Left colon (tissue), 2 donors: ENCODE results near the gene MPPED1. TPM values are rescaled to one million over a fixed set of nuclear protein-coding genes. Genes with fewer than 3 reads are reported as not detected.

Source experiments
- ATAC-seq: fragments of 200-7000 bp; cut with Tn5 transposase; one replicate; pipeline ENCODE4 v1.9.1; 2020; ENCODE audit warnings: mild to moderate bottlenecking, moderate library complexity
- DNase-seq, 2 donors: peaks; one replicate each; pipeline ENCODE4 v3.0.0-alpha.2; 2020
- intact Hi-C, 2 donors: fragments of 100-400 bp; cut with DNase I in 1 of 2; cut with micrococcal nuclease in 1 of 2; formaldehyde crosslinking; loops; one replicate each; pipeline versions ENCODE4 v1.11.2 to v1.14.0; 2022; cut with DNase I, micrococcal nuclease
- total RNA-seq, 2 donors: library from RNA; stranded (reverse); fragmentation: NEBNext Ultra II Directional; extraction: Animal tissue kit (Norgen Biotek cat#: 25700); gene quantifications; one replicate each; pipeline ENCODE4 v1.2.1, GENCODE V29; 2021
- donor health status: DM: no; HTN: no; CAD: no.
- donor health status: DM: yes; HTN: yes; CAD: no.

The MPPED1 gene
- total RNA-seq, 2 donors from 2014 or later = not detected

GRCh38 chr22:43539572-43540528 is 128.0 kb downstream of the MPPED1 start:
- intact Hi-C loops = no loop called here
- ATAC-seq (no peak), DNase-seq (no peak)

DNA sequence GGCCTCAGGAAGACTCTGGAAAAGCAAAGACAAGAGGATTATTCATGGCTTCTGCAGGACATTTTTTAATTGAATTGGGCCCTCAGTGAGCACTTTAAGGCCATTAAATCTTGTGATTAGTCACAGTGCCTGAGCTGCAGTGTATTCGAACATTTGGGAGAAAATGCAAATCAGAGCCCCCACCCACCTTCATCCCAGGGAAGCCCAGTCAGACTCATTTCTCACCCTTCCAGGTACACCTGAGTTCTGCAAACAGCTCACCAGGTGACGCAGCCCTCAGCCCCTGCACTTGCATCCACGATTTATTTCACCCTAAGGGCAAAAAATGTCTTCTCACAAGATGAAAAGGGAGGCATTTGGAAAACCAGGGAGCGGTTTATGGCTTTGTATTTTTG is 128.7 kb downstream of the MPPED1 start:
- no peak for DNase-seq
- no peak for ATAC-seq
- intact Hi-C loops = no loop called here

DNA sequence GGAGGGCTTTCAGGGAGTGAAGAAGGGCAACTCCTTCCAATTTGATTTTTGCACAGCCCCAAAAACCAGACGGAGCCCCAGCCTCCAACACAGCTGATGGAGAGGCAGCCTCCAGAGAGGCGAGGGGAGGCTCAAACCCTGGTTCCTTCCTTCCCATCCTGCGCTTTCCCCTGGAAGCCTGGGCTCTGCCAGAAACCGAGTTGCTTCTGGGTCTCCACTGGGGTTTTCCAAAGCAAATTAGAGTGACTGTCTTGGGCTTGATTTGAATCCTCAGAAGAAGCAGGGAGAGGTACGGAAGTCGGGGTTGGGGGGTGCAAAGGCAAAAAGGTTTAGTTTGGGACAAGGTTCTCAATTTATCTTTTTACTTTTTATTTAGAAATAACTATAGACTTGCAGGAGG is 129.2 kb downstream of the MPPED1 start:
- intact Hi-C loops = no loop called here
- ATAC-seq = no peak
- no peak for DNase-seq

DNA sequence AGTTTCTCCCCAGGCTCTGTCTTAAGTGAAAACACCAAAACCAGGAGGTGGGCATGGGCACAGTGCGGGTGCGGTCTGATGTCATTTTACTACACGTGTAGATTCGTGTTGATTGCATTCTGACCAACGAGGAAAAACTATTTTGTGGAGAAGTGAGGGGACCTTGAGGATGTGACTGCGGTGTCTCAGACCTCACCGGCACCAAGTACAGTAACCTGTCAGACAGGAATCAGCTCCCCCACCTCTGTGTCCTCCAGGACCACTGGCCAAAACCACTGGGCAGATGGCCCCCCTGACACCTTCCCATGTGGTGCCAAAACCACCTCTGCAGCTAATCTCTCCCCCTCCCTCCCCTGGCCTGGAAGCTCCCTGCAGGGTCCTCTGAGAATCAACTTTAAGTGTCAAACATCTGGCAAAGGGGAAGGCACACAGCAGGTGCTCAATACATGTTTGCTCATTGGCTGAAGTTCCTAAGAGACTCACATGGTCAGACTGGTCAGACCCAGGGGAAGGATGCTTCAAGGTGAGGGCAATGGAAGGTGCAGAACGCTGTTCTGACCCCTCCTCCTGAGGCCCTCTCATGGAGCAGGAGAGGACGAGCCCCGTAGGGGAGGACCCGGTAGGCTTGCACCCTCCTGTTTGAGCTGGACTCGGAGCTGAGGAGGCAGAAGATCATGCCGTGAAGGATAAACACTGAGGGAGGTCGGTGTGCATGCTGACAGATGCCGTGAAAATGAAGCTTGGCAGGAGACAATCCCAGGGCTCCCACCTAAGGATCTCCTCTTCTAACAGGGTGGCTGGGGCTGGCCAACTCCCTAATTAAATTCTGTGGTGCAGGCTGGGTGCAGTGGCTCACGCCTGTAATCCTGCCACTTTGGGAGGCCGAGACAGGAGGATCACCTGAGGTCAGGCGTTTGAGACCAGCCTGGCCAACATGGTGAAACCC is 129.9 kb downstream of the MPPED1 start:
- ATAC-seq = no peak
- DNase-seq = no peak
- intact Hi-C loops = no loop called here

- ATAC-seq = no peak
- intact Hi-C loops = no loop called here
- no peak for DNase-seq
Observed at GRCh38 chr22:43542681-43543521, 131.1 kb downstream of the MPPED1 start.

DNA sequence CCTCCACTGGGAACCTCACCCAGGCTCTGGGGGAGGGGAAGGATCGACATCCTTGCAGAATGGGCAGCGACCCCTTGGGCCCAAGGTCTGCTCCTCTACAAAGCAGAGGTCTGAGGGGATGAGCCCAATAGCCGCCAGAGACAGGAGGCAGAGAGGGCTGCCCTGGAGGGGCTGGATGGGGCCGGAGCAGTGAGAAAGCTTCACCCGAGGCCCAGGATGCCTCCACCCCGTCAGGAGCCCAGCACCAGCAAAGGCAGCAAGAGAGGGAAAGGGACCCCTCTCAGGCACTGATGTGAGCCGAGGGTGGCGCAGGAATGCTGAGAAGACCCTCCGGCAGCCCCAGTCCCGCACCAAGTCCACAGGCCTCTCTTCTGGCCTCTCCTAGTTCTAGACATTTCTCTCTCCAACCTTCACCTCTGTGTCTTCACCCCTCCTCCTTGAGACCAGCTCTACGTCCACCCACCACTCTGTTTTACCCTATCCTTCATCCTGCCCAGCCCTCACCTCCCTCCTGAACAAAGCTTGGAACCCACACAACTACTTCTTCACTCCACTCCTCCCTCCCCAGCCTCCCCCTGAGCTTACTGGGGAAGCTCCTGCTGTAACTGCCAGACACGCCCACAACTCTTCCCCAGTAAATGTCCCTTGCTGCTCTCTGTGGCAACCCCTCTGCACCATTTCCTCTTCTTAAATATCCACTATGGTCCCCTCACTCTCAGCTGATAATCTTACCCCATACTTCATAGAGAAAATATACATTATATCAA is 131.9 kb downstream of the MPPED1 start:
- ATAC-seq (no peak), DNase-seq (no peak)
- intact Hi-C loops = no loop called here

DNA sequence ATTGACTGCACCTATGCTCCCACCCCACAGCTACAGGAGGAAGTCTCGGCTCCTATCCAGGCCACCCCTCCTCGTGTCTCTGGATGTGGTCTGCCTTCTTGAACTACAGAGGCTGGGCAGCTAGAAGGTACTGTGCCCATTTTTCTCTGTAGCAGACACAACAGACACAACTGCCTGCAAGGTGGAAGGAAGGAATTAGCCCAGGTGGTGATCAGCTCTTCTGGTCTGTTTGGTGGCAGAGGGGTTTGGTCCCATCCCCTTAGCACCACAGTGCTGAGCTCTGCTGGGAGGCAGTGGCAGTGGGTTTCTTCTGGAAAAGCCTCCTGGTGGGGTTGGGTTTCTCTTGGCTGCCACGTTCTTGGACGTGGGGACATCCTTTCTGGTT is 132.5 kb downstream of the MPPED1 start:
- intact Hi-C loops = no loop called here
- DNase-seq = no peak
- no peak for ATAC-seq

- DNase-seq = no peak
- intact Hi-C loops = no loop called here
- no peak for ATAC-seq
Observed at GRCh38 chr22:43546186-43546585, 134.4 kb downstream of the MPPED1 start.

DNA sequence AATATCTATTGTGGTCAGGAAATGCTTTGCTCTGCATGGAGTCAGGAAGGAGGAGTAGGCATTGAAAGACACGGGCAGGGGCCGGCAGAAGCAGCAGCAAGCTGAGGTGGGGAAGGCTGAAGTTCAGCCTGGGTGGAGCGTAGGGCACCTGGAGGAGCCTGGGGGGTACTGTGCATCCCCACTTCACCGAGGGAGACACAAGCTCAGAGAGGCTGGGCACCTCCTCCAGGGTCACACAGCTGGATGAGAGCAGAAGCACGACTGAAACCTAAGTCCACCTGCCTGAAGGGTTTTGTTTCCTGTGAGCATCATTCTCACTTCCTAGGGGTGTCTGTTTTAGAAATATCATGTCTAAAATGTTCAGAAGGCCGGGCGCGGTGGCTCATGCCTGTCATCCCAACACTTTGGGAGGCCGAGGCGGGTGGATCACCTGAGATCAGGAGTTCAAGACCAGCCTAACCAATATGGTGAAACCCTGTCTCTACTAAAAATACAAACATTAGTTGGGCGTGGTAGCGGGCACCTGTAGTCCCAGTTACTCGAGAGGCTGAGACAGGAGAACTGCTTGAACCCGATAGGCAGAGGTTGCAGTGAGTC is 138.3 kb downstream of the MPPED1 start:
- DNase-seq = no peak
- intact Hi-C loops = no loop called here
- ATAC-seq = no peak

DNA sequence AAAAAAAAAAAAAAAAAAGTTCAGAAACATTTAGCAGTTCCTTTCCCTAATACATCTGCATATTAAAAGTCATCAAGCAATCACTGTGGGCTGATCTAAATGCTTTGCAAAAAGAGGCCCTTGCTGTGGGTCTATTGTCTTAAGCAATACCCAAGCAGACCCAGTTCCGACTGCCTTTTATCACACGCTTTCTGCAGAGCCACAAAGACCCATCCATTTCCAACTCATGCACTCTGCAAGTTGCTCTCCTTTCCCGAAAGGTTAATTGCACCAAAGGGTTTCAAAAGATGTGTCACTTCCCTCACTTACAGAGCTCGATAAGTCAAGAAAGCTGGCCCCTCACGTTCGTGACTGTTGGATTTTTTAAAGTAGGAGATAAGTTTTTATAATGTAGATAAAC is 138.9 kb downstream of the MPPED1 start:
- ATAC-seq (no peak), DNase-seq (no peak)
- intact Hi-C loops = no loop called here

GRCh38 chr22:43553451-43554258 is 141.8 kb downstream of the MPPED1 start:
- no peak for DNase-seq
- no peak for ATAC-seq
- intact Hi-C loops = no loop called here

- intact Hi-C loops = no loop called here
- ATAC-seq = no peak
- no peak for DNase-seq
Observed at GRCh38 chr22:43554259-43554636, 142.4 kb downstream of the MPPED1 start.

DNA sequence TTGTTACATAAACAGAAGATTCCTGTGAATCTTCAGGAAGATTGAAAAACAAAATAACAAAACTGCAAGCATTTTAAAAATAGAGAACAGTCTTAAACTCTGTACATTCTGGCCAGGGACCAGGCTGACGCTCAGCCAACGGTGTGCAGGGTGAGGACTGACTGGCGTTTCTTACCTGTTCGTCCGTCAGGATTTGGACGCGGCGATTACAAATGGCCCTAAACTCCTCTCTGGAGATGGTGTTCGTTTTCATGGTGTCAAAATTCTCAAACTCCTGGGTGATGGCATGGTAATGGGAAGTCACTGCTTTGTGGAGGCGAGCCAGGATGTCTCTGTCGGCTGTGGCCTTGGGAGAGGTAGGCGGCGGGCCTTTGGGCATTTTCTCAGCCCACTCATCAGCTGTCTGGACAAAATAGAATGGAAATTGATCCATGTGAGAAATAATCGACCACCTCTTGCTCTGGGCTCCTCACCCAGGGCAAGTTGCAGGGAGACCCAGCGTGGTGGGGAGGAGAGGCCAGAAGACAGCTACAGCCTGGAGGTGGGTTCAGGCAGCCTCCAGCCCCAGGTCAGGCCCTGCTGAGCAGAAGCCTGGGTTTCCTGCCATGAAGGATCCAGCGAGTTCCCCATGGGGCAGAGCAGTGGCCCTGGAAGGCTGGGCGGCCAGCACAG is 143.0 kb downstream of the MPPED1 start:
- DNase-seq (no peak), ATAC-seq (no peak)
- intact Hi-C loops = no loop called here

- no peak for ATAC-seq
- no peak for DNase-seq
- intact Hi-C loops = no loop called here
Observed at GRCh38 chr22:43555561-43556515, 144.0 kb downstream of the MPPED1 start.
